Activated T-helper 2 cell treated with anti-CD3 and anti-CD28 coated beads, Interferon-gamma antibody, Interleukin-2, Interleukin-4, amounts not matched to agents 10 μg/mL and 5 μg/mL and 100 μg/mL, durations not matched to agents 14 hours and 24 hours and 36 hours (primary cell): ENCODE measurements around the gene PAPOLB. TPM values are rescaled to one million over a fixed set of nuclear protein-coding genes. Genes with fewer than 3 reads are reported as not detected.
A peak's percentile ranks its signal among the peaks of the same experiment; 100 is the strongest.

ENCODE experiments used
- DNase-seq: peaks from one replicate; pipeline ENCODE4 v3.0.0; 2021; ENCODE audit warnings: low spot score
- H3K27ac Mint-ChIP-seq: one replicate; pipeline ENCODE4 v1.8.0; 2021; ENCODE audit warnings: mixed read lengths
- H3K27me3 Mint-ChIP-seq: one replicate; pipeline ENCODE4 v1.8.0; 2021; ENCODE audit warnings: low read depth, mixed read lengths
- H3K36me3 Mint-ChIP-seq: one replicate; pipeline ENCODE4 v1.8.0; 2021; ENCODE audit warnings: low read depth, mixed read lengths
- H3K4me1 Mint-ChIP-seq: one replicate; pipeline ENCODE4 v1.8.0; 2021; ENCODE audit warnings: low read depth, mixed read lengths
- H3K4me3 Mint-ChIP-seq: one replicate; pipeline ENCODE4 v1.8.0; 2021; ENCODE audit warnings: low read depth, mild to moderate bottlenecking, moderate library complexity, mixed read lengths
- H3K9me3 Mint-ChIP-seq: one replicate; pipeline ENCODE4 v1.8.0; 2021; ENCODE audit warnings: mixed read lengths
- intact Hi-C: fragments of 100-400 bp; cut with micrococcal nuclease; formaldehyde crosslinking; loops from one replicate; pipeline ENCODE4 v1.15.1; 2023
- total RNA-seq: library from RNA; stranded (reverse); gene quantifications from 2 replicates; pipeline ENCODE4 v1.2.3, GENCODE V29; 2022

PAPOLB gene
- total RNA-seq, 1 donor from 2014 or later, result not detected

DNA sequence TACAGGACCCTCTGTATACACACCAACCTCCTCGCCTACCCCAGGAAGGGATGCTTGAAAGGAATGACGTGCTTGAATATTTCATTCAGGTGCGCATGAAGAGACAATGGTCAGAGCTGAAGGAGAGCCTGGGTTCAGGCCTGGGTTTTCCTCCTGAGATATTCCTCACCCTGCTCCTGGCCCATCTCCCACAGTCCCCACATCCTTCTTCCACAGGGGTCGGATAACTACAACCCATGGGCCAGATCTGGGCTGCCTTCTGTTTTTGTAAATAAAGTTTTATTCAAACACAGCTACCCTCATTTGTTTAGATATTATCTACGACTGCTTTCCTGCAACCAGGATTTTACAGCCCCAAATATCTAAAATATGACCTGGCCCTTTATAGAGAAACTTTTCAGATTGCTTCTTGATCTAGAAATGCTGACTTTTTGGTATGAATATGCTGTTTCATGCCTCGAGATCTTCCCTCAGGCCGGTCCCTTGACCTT is 23.5 kb upstream of the PAPOLB start:
- no peaks in the 10 kb centered on the region for H3K36me3 Mint-ChIP-seq
- no peak overlapping the region for H3K27ac Mint-ChIP-seq
- H3K4me3 Mint-ChIP-seq, result no peak overlapping the region
- intact Hi-C loops, result no loop called here
- peaks cover 17% of the 10 kb centered on the region for H3K27me3 Mint-ChIP-seq
- H3K9me3 Mint-ChIP-seq, result no peaks in the 10 kb centered on the region
- peaks cover 4% of the 10 kb centered on the region for H3K4me1 Mint-ChIP-seq
- DNase-seq, result no peak

DNA sequence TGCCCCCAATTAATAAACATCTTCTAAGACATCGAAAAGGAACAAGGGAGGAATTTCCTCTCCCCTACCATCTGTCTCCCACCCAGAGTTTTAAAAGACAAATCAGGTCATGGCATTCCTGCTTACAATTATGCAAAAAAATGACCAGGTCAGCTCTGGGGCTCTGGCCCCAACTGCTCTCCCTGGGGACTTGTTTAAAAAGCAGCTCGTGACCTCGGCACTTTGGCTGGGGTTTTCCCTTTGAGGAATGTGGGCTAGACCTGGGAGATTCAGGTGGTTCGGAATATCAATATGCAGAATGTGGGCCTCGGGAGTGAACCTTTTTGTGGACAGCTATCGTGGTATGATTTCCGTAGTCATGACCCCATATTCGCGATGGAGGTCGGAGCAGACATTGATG is 22.3 kb upstream of the PAPOLB start:
- intact Hi-C loops, result loop anchor here (5.0 kb wide), 1 partner anchor 87 kb away; no protein-coding TSS in a partner anchor
- Mint-ChIP-seq H3K4me3 (no peak overlapping the region), H3K4me1 (peaks cover 4% of the 10 kb centered on the region), H3K27ac (no peak overlapping the region), H3K27me3 (peaks cover 17% of the 10 kb centered on the region), H3K36me3 (no peaks in the 10 kb centered on the region), H3K9me3 (no peaks in the 10 kb centered on the region)
- DNase-seq, result no peak

DNA sequence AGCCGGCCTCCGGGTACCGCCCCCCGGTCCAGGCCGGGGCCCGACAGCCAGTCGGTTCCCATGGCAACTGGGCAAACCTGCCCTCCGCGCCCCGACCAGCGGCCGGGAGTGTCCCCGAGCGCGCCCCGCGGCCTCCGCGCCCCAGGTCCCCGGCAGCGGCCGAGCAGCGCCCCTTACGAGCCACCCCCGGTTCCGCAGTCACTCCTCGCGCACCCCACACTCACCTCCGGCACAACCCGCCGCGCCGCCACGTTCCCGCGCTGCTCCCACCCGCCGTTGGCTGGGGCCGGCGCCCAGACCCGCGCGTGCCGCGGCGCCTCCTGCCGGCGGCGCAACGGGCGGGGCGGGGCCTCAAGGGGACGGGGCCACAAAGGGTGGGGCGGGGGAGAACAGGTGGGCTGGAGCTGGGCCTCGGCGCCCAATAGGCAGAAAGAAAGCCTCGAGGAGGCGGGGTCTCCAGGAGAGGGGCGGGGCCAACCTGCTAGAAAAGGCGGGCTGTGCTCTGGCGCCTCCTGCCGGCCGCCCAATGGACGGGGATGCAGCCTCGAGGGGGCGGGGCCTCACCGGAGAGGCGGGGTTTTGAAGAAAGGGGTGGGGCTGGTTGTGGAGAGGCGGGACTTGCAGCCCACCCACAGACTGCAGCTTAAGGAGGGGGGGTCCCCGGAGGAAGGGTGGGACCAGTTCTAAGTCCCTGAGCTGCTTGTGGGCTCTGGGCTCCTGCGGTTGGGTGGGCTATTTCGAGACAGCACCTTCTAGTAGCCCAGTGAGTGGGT is 21.7 kb upstream of the PAPOLB start, which contains the start of gene RADIL:
Gene RADIL (minus strand): TSS at position 345 of the 773 bp plus-strand sequence. CDS start 5,577 bp downstream, outside the sequence.
- DNase-seq, result peak; percentile 84
- H3K4me3 Mint-ChIP-seq, result peak within 1 kb of the TSS; percentile 51
- intact Hi-C loops, result loop anchor here (2.0 to 5.0 kb wide), 2 partner anchors 53 to 86 kb away; no protein-coding TSS in a partner anchor
- no peaks in the 10 kb centered on the region for H3K9me3 Mint-ChIP-seq
- no peaks in the 10 kb centered on the region for H3K36me3 Mint-ChIP-seq
- no peak within 1 kb of the TSS for H3K27ac Mint-ChIP-seq
- peaks cover 4% of the 10 kb centered on the region for H3K4me1 Mint-ChIP-seq
- peaks cover 17% of the 10 kb centered on the region for H3K27me3 Mint-ChIP-seq

DNA sequence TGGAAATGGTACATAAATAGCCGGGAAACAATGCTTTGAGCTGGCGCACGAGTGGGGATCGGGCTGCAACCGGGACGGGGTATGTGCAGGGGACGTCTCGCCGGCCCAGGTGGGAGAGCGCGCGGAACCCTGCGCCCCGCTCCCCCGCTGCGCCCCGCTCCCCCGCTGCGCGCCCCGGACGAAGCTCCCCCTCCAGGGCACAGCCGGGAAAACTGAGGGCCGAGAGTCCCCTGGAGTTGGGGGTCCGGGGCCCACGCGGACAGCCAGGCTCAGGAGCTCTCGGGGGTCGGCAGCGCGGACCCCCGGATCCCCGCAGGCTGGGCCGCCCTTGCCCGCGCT is 21.2 kb upstream of the PAPOLB start:
- H3K27ac Mint-ChIP-seq, result no peak overlapping the region
- H3K4me1 Mint-ChIP-seq, result peaks cover 4% of the 10 kb centered on the region
- peak overlapping the region; percentile 51 for H3K4me3 Mint-ChIP-seq
- DNase-seq, result no peak
- H3K27me3 Mint-ChIP-seq, result peaks cover 17% of the 10 kb centered on the region
- intact Hi-C loops, result loop anchor here (2.0 to 5.0 kb wide), 2 partner anchors 52 to 86 kb away; no protein-coding TSS in a partner anchor
- H3K36me3 Mint-ChIP-seq, result no peaks in the 10 kb centered on the region
- H3K9me3 Mint-ChIP-seq, result no peaks in the 10 kb centered on the region

DNA sequence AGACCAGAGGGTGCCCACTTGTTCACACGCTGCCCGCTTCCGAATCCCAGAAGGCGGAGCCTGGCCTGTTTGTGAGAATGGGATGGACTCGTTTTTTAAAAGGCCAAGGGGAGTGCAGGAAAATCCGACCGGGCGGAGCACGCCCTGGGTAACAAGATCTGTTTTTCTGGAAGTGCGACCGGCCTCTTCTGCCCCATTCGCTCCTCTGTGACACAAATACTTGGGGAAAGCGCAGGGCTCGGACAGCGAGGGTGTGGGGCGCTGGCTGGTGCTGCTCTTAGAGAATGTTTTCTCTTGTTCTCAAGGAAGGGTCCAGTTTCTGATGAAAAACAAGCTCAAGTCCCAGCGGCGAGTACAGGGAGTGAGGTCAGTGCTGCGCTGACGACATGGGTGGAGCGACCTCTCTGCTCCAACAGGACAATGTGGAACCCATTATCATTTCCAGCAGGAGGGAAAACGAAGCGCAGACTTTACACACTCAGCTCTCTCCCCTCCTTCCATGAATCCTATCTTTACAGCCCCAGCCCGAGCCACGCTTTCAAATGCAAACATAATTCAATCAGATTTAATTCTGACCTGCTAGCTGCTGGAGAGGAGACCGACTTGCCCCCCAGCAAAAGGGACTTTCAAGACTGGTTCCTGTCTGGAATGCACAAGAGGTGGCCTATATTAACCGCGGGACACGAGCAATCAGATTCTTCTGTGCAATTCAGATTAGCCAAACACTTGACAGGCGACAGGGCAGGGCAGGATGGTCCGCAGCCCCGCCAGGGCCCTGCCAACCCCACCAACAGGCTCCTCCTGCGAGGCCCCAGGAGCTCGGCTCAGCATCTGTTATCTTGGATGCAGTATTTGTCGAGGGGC is 20.6 kb upstream of the PAPOLB start:
- no peak for DNase-seq
- intact Hi-C loops, result loop anchor here (2.0 to 5.0 kb wide), 2 partner anchors 52 to 85 kb away; no protein-coding TSS in a partner anchor
- H3K9me3 Mint-ChIP-seq, result no peaks in the 10 kb centered on the region

DNA sequence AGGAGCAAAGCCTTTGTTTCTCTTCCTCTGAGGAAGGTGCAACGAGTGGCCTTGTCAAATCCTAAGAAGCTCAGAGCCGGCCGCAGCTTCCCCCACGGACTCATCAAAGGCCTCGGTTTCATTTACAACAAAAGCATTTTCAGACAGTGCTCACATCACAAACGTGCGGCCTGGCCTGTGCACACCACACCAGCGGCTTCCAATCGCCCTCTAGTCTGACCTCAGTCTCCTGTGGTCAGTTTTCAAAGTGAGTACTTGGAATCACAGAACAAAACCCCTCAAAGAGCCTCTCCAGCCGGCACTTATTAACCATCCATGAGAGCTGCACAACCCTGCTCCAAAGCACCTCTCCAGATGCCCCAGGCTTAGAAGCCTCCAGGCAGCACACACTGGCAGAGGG is 18.4 kb upstream of the PAPOLB start:
- Mint-ChIP-seq H3K36me3 (no peaks in the 10 kb centered on the region), H3K27me3 (peaks cover 17% of the 10 kb centered on the region), H3K4me1 (peaks cover 4% of the 10 kb centered on the region), H3K4me3 (no peak overlapping the region), H3K27ac (no peak overlapping the region), H3K9me3 (no peaks in the 10 kb centered on the region)
- intact Hi-C loops, result loop anchor here (5.0 kb wide), 1 partner anchor 83 kb away; no protein-coding TSS in a partner anchor
- no peak for DNase-seq

More for the DNA sequence above, 20.6 kb upstream of the PAPOLB start:
- Mint-ChIP-seq H3K4me3 (peak overlapping the region; percentile 51), H3K36me3 (no peaks in the 10 kb centered on the region), H3K27ac (no peak overlapping the region), H3K27me3 (peaks cover 17% of the 10 kb centered on the region), H3K4me1 (peaks cover 4% of the 10 kb centered on the region)

DNA sequence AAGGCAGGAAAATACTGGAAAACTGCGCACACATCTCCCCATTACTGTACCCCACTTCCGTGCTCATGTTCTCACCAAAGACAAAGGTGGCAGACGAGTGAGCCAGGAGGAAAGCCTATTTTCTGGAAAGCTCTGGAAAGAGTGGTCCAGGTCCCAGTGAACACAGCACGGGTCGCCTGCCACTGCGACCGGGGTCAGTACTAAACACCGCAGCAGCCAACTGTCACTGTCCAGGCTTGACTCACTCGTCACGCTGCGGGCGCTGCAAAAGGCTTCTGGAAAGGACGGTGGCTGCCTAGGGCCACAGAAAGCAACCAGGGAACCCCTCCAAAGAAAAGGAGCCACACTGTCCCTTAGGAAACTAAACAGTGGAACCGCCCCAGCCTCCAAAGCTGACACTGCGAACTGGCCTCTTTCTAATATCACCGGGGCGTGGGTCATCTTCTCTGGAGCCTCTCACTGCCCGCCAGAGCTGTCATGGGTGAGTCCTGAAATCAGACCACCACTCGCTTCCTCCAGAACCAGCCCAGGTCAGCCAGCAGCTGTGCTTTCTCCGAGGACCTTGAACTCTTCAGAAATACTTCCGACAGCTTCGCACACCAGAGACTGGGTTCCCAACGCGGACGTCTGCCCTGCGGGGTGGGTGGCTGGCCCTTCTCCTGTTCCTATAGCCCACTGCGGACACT is 17.7 kb upstream of the PAPOLB start:
- no peaks in the 10 kb centered on the region for H3K36me3 Mint-ChIP-seq
- intact Hi-C loops, result loop anchor here (5.0 kb wide), 1 partner anchor 82 kb away; no protein-coding TSS in a partner anchor
- DNase-seq, result no peak
- no peaks in the 10 kb centered on the region for H3K9me3 Mint-ChIP-seq
- no peak overlapping the region for H3K4me3 Mint-ChIP-seq
- peaks cover 4% of the 10 kb centered on the region for H3K4me1 Mint-ChIP-seq
- no peak overlapping the region for H3K27ac Mint-ChIP-seq
- H3K27me3 Mint-ChIP-seq, result peaks cover 17% of the 10 kb centered on the region

DNA sequence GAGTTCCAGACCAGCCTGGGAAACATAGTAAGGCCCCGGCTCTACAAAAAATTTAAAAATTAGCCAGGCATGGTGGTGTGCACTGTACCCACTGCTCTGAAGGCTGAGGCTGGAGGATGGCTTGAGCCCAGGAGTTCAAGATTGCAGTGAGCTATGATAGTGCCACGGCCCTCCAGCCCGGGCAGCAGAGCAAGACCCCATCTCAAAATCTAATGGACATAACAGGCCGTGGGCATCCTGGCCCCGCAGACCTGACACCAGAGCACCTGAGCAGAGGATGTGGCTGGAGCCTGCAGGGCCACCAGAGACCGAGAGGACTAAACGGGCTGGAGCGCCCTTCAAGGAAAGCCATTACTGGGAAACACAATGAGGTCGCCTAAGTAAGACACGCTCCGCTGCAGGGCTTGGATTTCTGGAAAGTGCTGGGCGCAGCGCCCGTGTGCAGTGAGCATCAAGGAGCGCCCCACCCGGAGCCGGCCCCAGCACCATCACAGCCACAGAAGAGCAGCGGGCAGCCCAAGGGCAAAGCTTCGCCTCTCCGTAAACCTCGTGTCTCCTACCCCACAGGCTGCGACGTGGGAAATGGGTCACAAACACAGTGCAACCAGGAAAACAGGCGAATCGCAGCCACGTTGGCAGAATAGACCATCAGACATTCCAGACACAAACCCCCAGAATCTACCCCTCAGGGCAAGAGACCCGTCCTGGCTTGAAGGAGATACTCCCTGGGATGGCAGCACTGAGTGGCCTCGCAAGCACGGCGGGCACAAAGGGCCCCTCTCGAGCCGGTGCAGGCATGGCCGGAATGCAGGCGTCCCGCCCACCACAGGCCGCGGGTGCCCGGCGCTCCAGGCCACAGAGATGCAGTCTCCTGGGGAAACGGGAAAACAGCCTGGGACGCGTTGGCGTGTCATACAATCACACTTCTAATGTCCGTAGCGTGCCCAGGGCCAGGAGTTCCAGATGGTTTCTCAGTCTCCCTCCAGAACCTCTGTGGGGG is 16.8 kb upstream of the PAPOLB start:
- intact Hi-C loops, result no loop called here
- Mint-ChIP-seq H3K9me3 (no peaks in the 10 kb centered on the region), H3K27ac (no peak overlapping the region)

DNA sequence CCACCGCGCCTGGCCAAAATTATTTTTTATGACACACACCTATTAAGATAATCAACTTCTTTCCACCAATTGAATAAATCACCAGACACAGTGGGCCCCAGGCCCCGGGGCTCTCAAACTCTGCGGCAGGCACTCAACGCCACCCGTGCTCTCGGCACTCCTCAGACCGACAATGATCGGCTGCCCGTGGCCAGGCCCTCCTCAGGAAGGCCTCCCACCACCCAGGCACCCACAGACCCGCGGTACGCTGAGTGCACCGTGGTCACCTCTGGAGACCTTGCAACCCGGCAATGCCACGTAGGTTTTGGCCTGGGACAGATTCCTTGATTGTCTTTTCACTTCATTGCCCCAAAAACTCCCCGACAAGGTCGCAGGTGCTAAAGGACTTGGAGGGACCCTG is 14.8 kb upstream of the PAPOLB start:
- peaks cover 2% of the 10 kb centered on the region for H3K27me3 Mint-ChIP-seq
- no peaks in the 10 kb centered on the region for H3K9me3 Mint-ChIP-seq
- H3K36me3 Mint-ChIP-seq, result no peaks in the 10 kb centered on the region
- H3K4me1 Mint-ChIP-seq, result no peaks in the 10 kb centered on the region
- no peak overlapping the region for H3K4me3 Mint-ChIP-seq
- no peak overlapping the region for H3K27ac Mint-ChIP-seq
- no peak for DNase-seq
- intact Hi-C loops, result no loop called here

More for the DNA sequence above, 16.8 kb upstream of the PAPOLB start:
- H3K36me3 Mint-ChIP-seq, result no peaks in the 10 kb centered on the region
- no peak overlapping the region for H3K4me3 Mint-ChIP-seq
- peaks cover 15% of the 10 kb centered on the region for H3K27me3 Mint-ChIP-seq
- peaks cover 4% of the 10 kb centered on the region for H3K4me1 Mint-ChIP-seq
- no peak for DNase-seq

DNA sequence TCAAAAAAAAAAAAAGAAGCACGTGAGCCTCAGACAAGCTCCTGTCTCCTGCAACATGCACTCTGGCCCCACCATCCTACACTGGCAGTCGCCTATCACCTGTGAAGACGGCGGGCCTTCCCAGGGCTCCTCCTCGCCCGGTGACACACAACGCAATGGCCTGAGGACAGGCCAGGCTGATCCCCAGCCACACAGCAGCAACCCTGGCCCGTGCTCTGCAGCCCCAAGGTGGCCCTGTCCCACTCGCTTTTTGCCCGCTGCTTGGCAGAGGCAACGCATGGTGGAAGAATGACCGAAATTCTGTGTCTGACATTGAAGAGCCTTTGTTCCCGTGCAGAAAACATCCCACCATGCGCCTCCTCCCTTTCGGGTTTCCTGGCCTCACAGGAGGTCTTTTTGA is 13.6 kb upstream of the PAPOLB start:
- H3K27me3 Mint-ChIP-seq, result peaks cover 6% of the 10 kb centered on the region
- H3K9me3 Mint-ChIP-seq, result no peaks in the 10 kb centered on the region
- DNase-seq, result no peak
- H3K36me3 Mint-ChIP-seq, result no peaks in the 10 kb centered on the region
- H3K4me3 Mint-ChIP-seq, result no peak overlapping the region
- no peak overlapping the region for H3K27ac Mint-ChIP-seq
- H3K4me1 Mint-ChIP-seq, result peaks cover 2% of the 10 kb centered on the region
- intact Hi-C loops, result no loop called here

DNA sequence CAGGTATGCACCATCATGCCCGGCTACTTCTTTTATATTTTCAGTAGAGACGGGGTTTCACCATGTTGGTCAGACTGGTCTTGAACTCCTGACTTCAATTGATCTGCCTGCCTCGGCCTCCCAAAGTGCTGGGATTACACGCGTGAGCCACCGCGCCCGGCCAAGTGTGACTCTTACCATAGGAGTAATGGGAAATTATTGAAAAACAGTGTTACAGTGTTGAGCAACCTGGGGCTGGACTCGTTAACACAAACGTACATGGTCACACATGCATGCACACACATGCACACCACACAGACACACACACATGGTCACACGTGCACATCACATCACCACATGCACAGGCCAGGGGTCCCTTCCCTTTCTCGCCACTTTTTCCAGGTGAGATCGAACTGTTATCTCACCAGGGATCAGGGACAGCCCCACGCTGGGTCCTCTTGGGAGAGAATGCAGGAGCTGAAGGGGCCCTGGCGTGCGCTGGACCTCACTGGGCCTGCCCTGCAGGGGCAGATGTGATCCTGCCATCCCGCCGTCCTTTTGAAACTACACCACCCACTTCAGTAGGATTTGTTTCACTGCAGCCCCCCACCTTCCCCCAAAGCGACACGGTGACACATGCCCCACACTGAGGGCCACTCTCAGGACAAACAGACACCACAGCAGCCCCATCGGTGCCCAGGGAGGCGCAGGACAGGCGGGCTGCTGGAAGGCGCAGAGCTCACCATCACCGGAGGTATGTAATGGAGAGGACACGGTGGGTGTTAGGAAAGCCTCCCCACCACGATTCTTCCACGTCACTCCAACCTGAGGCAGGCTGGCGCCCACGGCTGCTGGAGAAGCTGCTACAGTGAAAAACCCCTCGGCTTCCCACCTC is 11.5 kb upstream of the PAPOLB start:
- Mint-ChIP-seq H3K27ac (no peak overlapping the region), H3K4me3 (no peak overlapping the region), H3K4me1 (peaks cover 2% of the 10 kb centered on the region)

More for the DNA sequence above, 11.5 kb upstream of the PAPOLB start:
- H3K9me3 Mint-ChIP-seq, result no peaks in the 10 kb centered on the region
- DNase-seq, result no peak
- H3K27me3 Mint-ChIP-seq, result peaks cover 9% of the 10 kb centered on the region
- intact Hi-C loops, result no loop called here
- no peaks in the 10 kb centered on the region for H3K36me3 Mint-ChIP-seq
